ENCODE data around the gene ECI2.

- TF ChIP-seq CTCF (IDR thresholded peaks at IDR 0.05) (no peak), EZH2 (IDR thresholded peaks at IDR 0.05; ENCODE audit: borderline replicate concordance, insufficient read depth, low read depth, low read length, poor library complexity, severe bottlenecking) (no peak)
Measured at GRCh38 chr6:4174042-4174441, 38.7 kb upstream of the ECI2 start.

All from B cell (primary cell).